K562 (cell line): ENCODE results near the gene UBE3D. TPM values are rescaled to one million over a fixed set of nuclear protein-coding genes. Genes with fewer than 3 reads are reported as not detected.

Experiments
- ATAC-seq: fragments of 200-7000 bp; cut with Tn5 transposase; 3 replicates; pipeline ENCODE4 v1.9.1; 2020; ENCODE audit warnings: moderate library complexity
- BruUV-seq: library from RNA; stranded (reverse); fragments of 400-500 nt; replicated peaks from 2 replicates; lab custom pipeline; 2021; lab: Mats Ljungman, UMichigan
- CTCF ChIA-PET: fragments of 300-600 bp; formaldehyde crosslinking; extraction: SDS; loops from one replicate; lab custom pipeline; 2021; ENCODE audit warnings: low intra/inter-chr PET ratio; lab: Yijun Ruan, JAX
- POLR2A ChIA-PET: fragments of 300-600, 350-650 bp; sonication (Branson Sonifier 250); formaldehyde crosslinking; extraction: SDS; loops from one replicate; lab custom pipeline; 2021; ENCODE audit warnings: antibody characterized with exemption, inconsistent platforms; lab: Yijun Ruan, JAX
- DNase-seq, 4 experiments: peaks; one replicate each; pipeline versions ENCODE4 v3.0.0 to v3.0.0-alpha.2; 2011 to 2018; ENCODE audit warnings: low spot score in 3 of 4, mixed read lengths in 3 of 4; ENCODE audit errors: extremely low read depth in 1 of 4
- FAIRE-seq: peaks from 2 replicates; lab custom pipeline; 2011; peaks lifted over from hg19 to GRCh38; lab: Jason Lieb, UNC
- H2AFZ ChIP-seq: 2 replicates; pipeline ENCODE4 v1.6.0; 2011; ENCODE audit warnings: low read depth, low read length, control low read depth, inconsistent platforms
- H3K27ac ChIP-seq: fragments of 200-600 bp; 3 replicates; pipeline ENCODE4 v1.8.0; 2011; ENCODE audit warnings: low read depth, mild to moderate bottlenecking, control low read depth, inconsistent platforms, low read length, moderate library complexity, mixed read lengths; ENCODE audit errors: extremely low read depth
- H3K27me3 ChIP-seq, 2 experiments: fragments of 300-600 bp in 1 of 2; 2 replicates in 1 of 2; 3 replicates in 1 of 2; pipeline versions ENCODE4 v1.6.0 to v1.8.0; 2011; ENCODE audit warnings: inconsistent platforms in 2 of 2, low read length in 2 of 2, mild to moderate bottlenecking in 1 of 2, mixed read lengths in 1 of 2, moderate library complexity in 1 of 2; ENCODE audit not compliant: control insufficient read depth in 2 of 2, insufficient read depth in 2 of 2
- H3K36me3 ChIP-seq: fragments of 300-600 bp; 3 replicates; pipeline ENCODE4 v1.8.0; 2011; ENCODE audit warnings: mild to moderate bottlenecking, low read length, inconsistent platforms; ENCODE audit not compliant: control insufficient read depth, insufficient read depth
- H3K4me1 ChIP-seq, 2 experiments: fragments of 200-600 bp in 1 of 2; replicated peaks in 1 of 2; 2 replicates in 1 of 2; 3 replicates in 1 of 2; pipeline versions ENCODE4 v1.5.1 to v1.8.0; 2011; ENCODE audit warnings: inconsistent platforms in 2 of 2, low read length in 2 of 2, mild to moderate bottlenecking in 1 of 2, mixed read lengths in 1 of 2, moderate library complexity in 1 of 2; ENCODE audit not compliant: control insufficient read depth in 2 of 2, insufficient read depth in 2 of 2
- H3K4me2 ChIP-seq: 2 replicates; pipeline ENCODE4 v1.6.1; 2011; ENCODE audit warnings: low read length, control low read depth, inconsistent platforms, mixed read lengths; ENCODE audit not compliant: insufficient read depth
- H3K4me3 ChIP-seq: fragments of 200-600 bp; sonication (generic), shearing (Covaris generic); 2 replicates; pipeline ENCODE4 v1.5.1; 2016; ENCODE audit warnings: control low read depth, inconsistent platforms
- H3K79me2 ChIP-seq: fragments of 200-600 bp; 3 replicates; pipeline ENCODE4 v1.8.0; 2011; ENCODE audit warnings: low read length, inconsistent platforms; ENCODE audit not compliant: control insufficient read depth, insufficient read depth
- H3K9ac ChIP-seq, 2 experiments: 2 replicates each; pipeline versions ENCODE4 v1.6.0 to v1.6.1; 2011; ENCODE audit warnings: low read depth in 2 of 2, low read length in 2 of 2, control low read depth in 1 of 2, inconsistent platforms in 1 of 2, mild to moderate bottlenecking in 1 of 2, mixed read lengths in 1 of 2; ENCODE audit not compliant: insufficient read depth in 1 of 2
- H3K9me1 ChIP-seq: one replicate; pipeline ENCODE4 v1.6.0; 2011; ENCODE audit warnings: inconsistent platforms, mild to moderate bottlenecking, low read length, moderate library complexity; ENCODE audit not compliant: control insufficient read depth, insufficient read depth
- H3K9me3 ChIP-seq: replicated peaks from 2 replicates; pipeline ENCODE4 v1.5.1; 2011; ENCODE audit warnings: low read depth, low read length, inconsistent platforms; ENCODE audit not compliant: control insufficient read depth, insufficient read depth
- H4K20me1 ChIP-seq: replicated peaks from 2 replicates; pipeline ENCODE4 v1.6.1; 2011; ENCODE audit warnings: low read length, inconsistent platforms, mixed read lengths; ENCODE audit not compliant: control insufficient read depth, insufficient read depth
- ARID1B ChIP-seq: fragments of 450-650 bp; IDR thresholded peaks from 2 replicates; pipeline ENCODE4 v1.6.1; 2016; ENCODE audit warnings: antibody characterized with exemption, mild to moderate bottlenecking, inconsistent platforms
- CBFA2T2 ChIP-seq: fragments of 450-650 bp; conservative IDR thresholded peaks from 2 replicates; pipeline ENCODE4 v1.6.1; 2017; ENCODE audit warnings: mild to moderate bottlenecking
- CBFA2T3 ChIP-seq: fragments of 450-650 bp; IDR thresholded peaks from 2 replicates; pipeline ENCODE4 v1.6.1; 2017
- CBX5 ChIP-seq: IDR thresholded peaks from 2 replicates; pipeline ENCODE4 v1.6.1; 2014; ENCODE audit warnings: low read depth, borderline replicate concordance
- DACH1 ChIP-seq: fragments of 450-650 bp; IDR thresholded peaks from 2 replicates; pipeline ENCODE4 v1.6.1; 2018; ENCODE audit not compliant: partially characterized antibody
- DPF2 ChIP-seq: fragments of 450-650 bp; IDR thresholded peaks from 2 replicates; pipeline ENCODE4 v1.6.1; 2016
- EP300 ChIP-seq: IDR thresholded peaks from 2 replicates; pipeline ENCODE4 v1.6.1; 2012; ENCODE audit warnings: low read length, improper control_type of control experiment
- FIP1L1 ChIP-seq: fragments of 200-400 bp; formaldehyde crosslinking; IDR thresholded peaks from 2 replicates; pipeline ENCODE4 v1.6.1; 2018; ENCODE audit warnings: mild to moderate bottlenecking, low read depth, low read length; ENCODE audit not compliant: poor library complexity, severe bottlenecking
- FOSL1 ChIP-seq: fragments of 200-800 bp; sonication (Bioruptor generic); conservative IDR thresholded peaks from 2 replicates; pipeline ENCODE4 v1.6.1; 2016; ENCODE audit warnings: missing genetic modification characterization, missing compliant biosample characterization
- ID3 ChIP-seq, 2 experiments: fragments of 250-450 bp in 1 of 2; fragments of 450-650 bp in 1 of 2; sonication (Bioruptor Pico) in 1 of 2; IDR thresholded peaks; 2 replicates each; pipeline versions ENCODE4 v1.6.1 to v1.8.0; 2016 to 2021; ENCODE audit warnings: mild to moderate bottlenecking in 2 of 2, moderate library complexity in 2 of 2, missing compliant biosample characterization in 1 of 2, missing genetic modification characterization in 1 of 2
- KHSRP ChIP-seq: fragments of 450-650 bp; IDR thresholded peaks from 2 replicates; pipeline ENCODE4 v1.6.1; 2017
- NCOR1 ChIP-seq: fragments of 450-650 bp; IDR thresholded peaks from 2 replicates; pipeline ENCODE4 v1.6.1; 2016; ENCODE audit warnings: mild to moderate bottlenecking, moderate library complexity
- POLR2AphosphoS5 ChIP-seq: IDR thresholded peaks from 2 replicates; pipeline ENCODE4 v1.6.1; 2011; ENCODE audit warnings: mild to moderate bottlenecking, low read depth, low read length, moderate library complexity; ENCODE audit not compliant: control insufficient read depth, insufficient read depth
- PRPF4 ChIP-seq: fragments of 200-400 bp; formaldehyde crosslinking; IDR thresholded peaks from one replicate; pipeline ENCODE4 v1.6.1; 2017; ENCODE audit warnings: low read length, low read depth, mild to moderate bottlenecking; ENCODE audit not compliant: insufficient read depth, poor library complexity, severe bottlenecking
- SLC30A9 ChIP-seq: fragments of 250-450 bp; sonication (Bioruptor Pico); IDR thresholded peaks from 2 replicates; pipeline ENCODE4 v1.8.0; 2022; ENCODE audit warnings: mild to moderate bottlenecking, moderate library complexity
- SMAD1 ChIP-seq: fragments of 150-350 bp; IDR thresholded peaks from 2 replicates; pipeline ENCODE4 v1.6.1; 2014; ENCODE audit warnings: low read length, low read depth; ENCODE audit not compliant: partially characterized antibody
- SMARCA4 ChIP-seq: fragments of 450-650 bp; IDR thresholded peaks from 2 replicates; pipeline ENCODE4 v1.6.1; 2016
- SMARCE1 ChIP-seq: fragments of 450-650 bp; IDR thresholded peaks from 2 replicates; pipeline ENCODE4 v1.7.1; 2016; ENCODE audit warnings: mild to moderate bottlenecking
- TBL1XR1 ChIP-seq, 2 experiments: IDR thresholded peaks; 2 replicates each; pipeline ENCODE4 v1.6.1; 2012; ENCODE audit warnings: improper control_type of control experiment in 2 of 2, low read length in 2 of 2, mild to moderate bottlenecking in 1 of 2
- TEAD4 ChIP-seq, 2 experiments: sonication (generic) in 1 of 2; formaldehyde crosslinking in 1 of 2; IDR thresholded peaks; 2 replicates each; pipeline versions ENCODE4 v1.6.1 to v1.8.0; 2012 to 2022; ENCODE audit warnings: borderline replicate concordance in 1 of 2, inconsistent platforms in 1 of 2, low read length in 1 of 2, mild to moderate bottlenecking in 1 of 2, missing genetic modification reagents in 1 of 2
- ZFX ChIP-seq: sonication (generic); formaldehyde crosslinking; IDR thresholded peaks from 2 replicates; pipeline ENCODE4 v1.8.0; 2022; ENCODE audit warnings: mild to moderate bottlenecking, missing genetic modification reagents, moderate library complexity
- WGBS: fragments of 100-300 bp; shearing (Covaris generic); methylation state at CpG from one replicate; pipeline ENCODE4 v1.1.6; 2016; ENCODE audit warnings: low coverage, mixed read lengths; ENCODE audit not compliant: insufficient coverage; ENCODE audit errors: missing lambda C conversion rate; 5-methylcytosine and 5-hydroxymethylcytosine counted together
- in situ Hi-C: fragments of 300-500 bp; cut with MboI; formaldehyde crosslinking; loops from 4 replicates; pipeline ENCODE4 v1.15.0; 2018; ENCODE audit warnings: inconsistent platforms, mixed read lengths
- intact Hi-C: fragments of 100-400 bp; cut with micrococcal nuclease; formaldehyde crosslinking; loops from 2 replicates; pipeline ENCODE4 v1.14.2; 2022
- polyA plus RNA-seq, 8 experiments: library from polyadenylated mRNA; depleted of rRNA in 4 of 8; stranded (reverse) in 5 of 8; unstranded in 3 of 8; fragments of >200 nt; fragmentation: Nextera tagmentation in 2 of 8; fragmentation: Illumina TruSeq in 1 of 8; extraction: Ambion mirVana in 2 of 8; extraction: Trizol in 1 of 8; gene quantifications; 2 replicates each; pipeline versions ENCODE4 v1.2.1 to v1.2.3, GENCODE V29; 2011 to 2014; ENCODE audit warnings: inconsistent platforms in 1 of 8, missing spikeins in 1 of 8
- total RNA-seq, 7 experiments: library from RNA; depleted of rRNA in 6 of 7; stranded (reverse); fragments of >200 nt in 6 of 7; fragmentation: Illumina TruSeq in 2 of 7; extraction: Trizol in 2 of 7; gene quantifications; 2 replicates each; pipeline versions ENCODE4 v1.2.1 to v1.2.3, GENCODE V29; 2011 to 2021; ENCODE audit warnings: low replicate concordance in 1 of 7

UBE3D gene
- total and polyA plus RNA-seq, 9 of the 15 experiments (the other 6 are each of a cell fraction or from before 2014, with no cell fraction given), result 9.4 to 17.6 (median 11.9) TPM

DNA sequence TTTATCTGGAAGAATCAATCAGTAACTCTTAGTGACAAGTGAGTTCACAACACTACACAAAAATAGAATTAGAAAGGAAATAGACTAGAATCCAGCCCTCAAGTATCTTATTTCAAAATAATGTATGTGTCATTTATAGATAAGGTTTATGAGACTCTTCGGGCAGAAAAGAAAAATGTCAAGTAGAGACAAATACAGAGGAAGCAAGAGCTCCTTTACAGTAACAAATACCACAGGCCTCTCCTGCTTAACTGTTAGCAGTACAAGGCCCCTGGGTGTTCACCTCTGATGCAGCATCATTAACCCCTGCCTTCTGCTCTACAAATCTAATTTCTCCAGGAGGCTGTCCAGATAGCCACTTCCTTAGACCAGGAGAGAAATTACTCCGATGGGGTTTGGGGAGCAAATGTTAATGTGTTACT is 76.7 kb downstream of the UBE3D start:
- BruUV-seq, result no TSS peak
- FAIRE-seq, result peak; percentile 76
- Histone ChIP-seq H3K9me3 (no peaks in the 10 kb centered on the region), H3K27ac (peak overlapping the region; percentile 63; the same call in 2 of the 3 replicates), H3K4me1 (peaks cover 0 to 18% of the 10 kb centered on the region in 2 experiments; a peak in 4 of 5 replicates), H3K27me3 (no peaks in the 10 kb centered on the region), H3K4me2 (no peak overlapping the region), H3K9ac (no peak overlapping the region), H3K9me1 (no peaks in the 10 kb centered on the region), H4K20me1 (no peaks in the 10 kb centered on the region), H3K36me3 (no peaks in the 10 kb centered on the region), H2AFZ (peak overlapping the region; percentile 20; the same call in 1 of the 2 replicates), H3K4me3 (no peak overlapping the region), H3K79me2 (no peaks in the 10 kb centered on the region)
- peak; percentile 85 for ATAC-seq
- peak in 3 of 4 experiments; percentile 20 to 67 (median 57) for DNase-seq
- POLR2A ChIA-PET, result no interaction called here
- CTCF ChIA-PET, result no interaction called here
- intact Hi-C loops, result no loop called here
- in situ Hi-C loops, result no loop called here
- 3% methylated on average over 2 of the region's 2 CpGs for WGBS
- TF ChIP-seq DACH1 (peak; percentile 26), CBX5 (no peak), FIP1L1 (no peak), ID3 (CRISPR knock-in tag; IDR thresholded peaks at IDR 0.05) (no peak), ID3 (tag; IDR thresholded peaks at IDR 0.05) (0 out of 2 replicates have a peak, but pooled peaks have one; percentile 52), SMAD1 (no peak), ARID1B (peak; percentile 70), SMARCA4 (peak; percentile 71), CBFA2T3 (peak; percentile 74), EP300 (peak; percentile 18; the same call in 1 of the 2 replicates), KHSRP (no peak), CBFA2T2 (peak; percentile 53), POLR2AphosphoS5 (peak; percentile 61), PRPF4 (no peak), FOSL1 (tag) (peak; percentile 48; the same call in 1 of the 2 replicates), SMARCE1 (peak; percentile 37; the same call in 1 of the 2 replicates), SLC30A9 (no peak), TBL1XR1 (IDR thresholded peaks at IDR 0.05; ENCODE audit: low read length in 2 of 2) (peak in 1 of 2 experiments; percentile 58; a peak in 1 of 4 replicates), DPF2 (peak; percentile 73; the same call in 1 of the 2 replicates), ZFX (peak; percentile 63), NCOR1 (peak; percentile 52), TEAD4 (IDR thresholded peaks at IDR 0.05; ENCODE audit: low read length) (peak; percentile 15; the same call in 1 of the 2 replicates), TEAD4 (CRISPR knock-in tag; IDR thresholded peaks at IDR 0.05; ENCODE audit: borderline replicate concordance) (no peak)
